NOMO-1 (cell line): ENCODE measurements around the gene TRIAP1.

ENCODE experiments used
- DNase-seq, 2 experiments: peaks; one replicate each; lab custom pipeline; 2025; ENCODE audit not compliant: unreplicated experiment in 2 of 2; lab: John Stamatoyannopoulos, UW

TRIAP1 gene

DNA sequence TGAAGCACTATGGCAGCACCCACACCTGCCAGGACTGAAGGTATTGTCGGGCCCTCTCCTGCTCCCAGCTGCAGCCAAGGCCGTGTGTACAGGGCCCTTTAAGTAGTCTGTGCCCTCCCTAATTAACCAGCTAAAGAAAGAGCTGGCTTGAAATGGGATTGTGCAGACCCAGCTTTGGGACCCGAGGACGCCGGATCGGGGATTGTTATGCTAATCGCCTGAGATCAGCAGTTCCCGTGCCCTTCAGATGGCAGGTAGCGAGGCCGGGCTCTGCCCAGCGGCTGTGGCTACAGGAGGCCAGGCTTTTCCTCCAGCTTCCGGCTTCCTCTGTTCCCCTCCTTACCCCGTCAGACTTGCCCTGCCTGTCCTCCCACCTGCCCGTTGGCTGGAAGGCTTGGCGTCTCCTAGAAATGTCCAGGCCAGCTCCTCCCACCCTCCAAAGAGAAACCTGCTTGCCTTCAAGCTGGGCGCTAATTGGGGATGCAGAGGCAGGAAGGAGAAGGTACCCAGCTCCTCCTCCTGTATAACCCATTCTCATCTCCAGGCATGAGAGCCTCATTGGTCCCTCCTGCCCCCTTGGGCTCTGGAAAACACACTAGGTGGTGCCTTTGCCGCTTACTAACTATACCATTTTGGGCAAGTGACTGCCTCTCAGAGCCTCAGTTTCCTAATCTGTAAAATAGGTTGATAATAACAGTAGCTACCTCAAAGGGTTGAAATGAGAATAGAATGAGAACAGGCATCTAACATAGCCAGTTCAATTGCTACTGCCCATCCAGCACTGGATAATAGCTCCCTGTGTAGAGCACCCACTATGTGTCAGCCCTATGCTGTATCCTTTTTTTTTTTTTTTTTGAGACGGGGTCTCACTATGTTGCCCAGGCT is 51.5 kb downstream of the TRIAP1 start:
- DNase-seq, result no peak
